GM19023 (cell line): ENCODE data around the gene RBM33.

Experiments used
- ATAC-seq: cut with Tn5 transposase; IDR thresholded peaks from one replicate; pipeline ENCODE4 v1.9.1; 2021; ENCODE audit warnings: mild to moderate bottlenecking, moderate library complexity; ENCODE audit not compliant: unreplicated experiment

RBM33 gene

GRCh38 chr7:155625557-155625956 lies 18.9 kb upstream of the RBM33 start:
- ATAC-seq: no peak

- no peak for ATAC-seq
Observed at GRCh38 chr7:155629171-155629570, 15.3 kb upstream of the RBM33 start.

GRCh38 chr7:155631155-155631554 lies 13.3 kb upstream of the RBM33 start:
- ATAC-seq: no peak

GRCh38 chr7:155635817-155636216 lies 8.6 kb upstream of the RBM33 start:
- ATAC-seq: no peak

- ATAC-seq: no peak
Observed at GRCh38 chr7:155637155-155637554, 7.3 kb upstream of the RBM33 start.

GRCh38 chr7:155638366-155638765 lies 6.1 kb upstream of the RBM33 start:
- no peak for ATAC-seq

- ATAC-seq: no peak
Observed at GRCh38 chr7:155639958-155640520, 4.4 kb upstream of the RBM33 start.

- ATAC-seq: no peak
Observed at GRCh38 chr7:155640629-155641028, 3.8 kb upstream of the RBM33 start.

GRCh38 chr7:155643804-155644177 lies 670 bp upstream of the RBM33 start:
- peak; percentile 20 for ATAC-seq

- peak; percentile 34 for ATAC-seq
Observed at GRCh38 chr7:155644971-155645509, 579 bp downstream of the RBM33 start.

GRCh38 chr7:155645662-155646061 lies 1.2 kb downstream of the RBM33 start:
- no peak for ATAC-seq

- no peak for ATAC-seq
Observed at GRCh38 chr7:155646669-155647068, 2.2 kb downstream of the RBM33 start.

GRCh38 chr7:155647302-155647701 lies 2.8 kb downstream of the RBM33 start:
- no peak for ATAC-seq

- no peak for ATAC-seq
Observed at GRCh38 chr7:155647734-155648133, 3.3 kb downstream of the RBM33 start.

GRCh38 chr7:155648752-155649339 lies 4.4 kb downstream of the RBM33 start:
- ATAC-seq: no peak

- no peak for ATAC-seq
Observed at GRCh38 chr7:155649588-155649987, 5.1 kb downstream of the RBM33 start.

GRCh38 chr7:155652156-155653114 lies 8.0 kb downstream of the RBM33 start:
- ATAC-seq: no peak

- ATAC-seq: no peak
Observed at GRCh38 chr7:155653803-155654202, 9.3 kb downstream of the RBM33 start.

GRCh38 chr7:155656891-155657290 lies 12.4 kb downstream of the RBM33 start:
- no peak for ATAC-seq

GRCh38 chr7:155660059-155660757 lies 15.7 kb downstream of the RBM33 start:
- peak; percentile 69 for ATAC-seq

GRCh38 chr7:155660758-155661093 lies 16.3 kb downstream of the RBM33 start:
- ATAC-seq: peak; percentile 67
